Psoas muscle (tissue), 8 donors: ENCODE measurements around the gene ZNF26. TPM values are rescaled to one million over a fixed set of nuclear protein-coding genes. Genes with fewer than 3 reads are reported as not detected.
"Not testable (repeated sequence)": the region's sequence is repeated elsewhere in the genome, so short reads cannot be mapped to it uniquely, and the experiment has no call there.

ENCODE experiments used
- ATAC-seq, 4 donors: fragments of 200-7000 bp; cut with Tn5 transposase; one replicate each; pipeline ENCODE4 v1.9.1; 2020; ENCODE audit warnings: moderate library complexity in 3 of 4, mild to moderate bottlenecking in 2 of 4
- DNase-seq, 2 donors: peaks; one replicate each; pipeline ENCODE4 v3.0.0-alpha.2; 2020
- H3K27ac ChIP-seq: fragments of 200-600 bp; one replicate; pipeline ENCODE4 v1.8.0; 2022
- H3K27me3 ChIP-seq, 3 donors: fragments of 200-600 bp in 1 of 3; one replicate each; pipeline versions ENCODE4 v1.6.1 to v1.8.0; 2013 to 2022; ENCODE audit warnings: low read length in 2 of 3, mild to moderate bottlenecking in 2 of 3, moderate library complexity in 1 of 3; ENCODE audit not compliant: insufficient read depth in 3 of 3
- H3K36me3 ChIP-seq, 2 donors: fragments of 200-600 bp in 1 of 2; one replicate each; pipeline versions ENCODE4 v1.6.1 to v1.8.0; 2013 to 2022; ENCODE audit warnings: low read depth in 1 of 2, mild to moderate bottlenecking in 1 of 2, moderate library complexity in 1 of 2; ENCODE audit not compliant: insufficient read depth in 1 of 2
- H3K4me1 ChIP-seq: fragments of 200-600 bp; one replicate; pipeline ENCODE4 v1.8.0; 2022
- H3K4me3 ChIP-seq: fragments of 200-600 bp; one replicate; pipeline ENCODE4 v1.8.0; 2022; ENCODE audit warnings: mild to moderate bottlenecking
- H3K9me3 ChIP-seq: fragments of 200-600 bp; one replicate; pipeline ENCODE4 v1.8.0; 2022
- WGBS, 3 donors: extraction: QIAGEN DNeasy Blood & Tissue Kit; methylation state at CpG; one replicate each; pipeline versions ENCODE4 v1.1.6 to v1.1.7; 2013; 5-methylcytosine and 5-hydroxymethylcytosine counted together
- intact Hi-C, 2 donors: fragments of 100-400 bp; cut with DNase I; formaldehyde crosslinking; loops; one replicate each; pipeline versions ENCODE4 v1.11.0 to v1.14.2; 2022
- long read RNA-seq, 2 donors: library from polyadenylated mRNA; unstranded; transcript quantifications; one replicate each; pipeline ENCODE4 v2.0.0, GENCODE V29; 2021
- polyA plus RNA-seq, 3 donors: library from polyadenylated mRNA; stranded (reverse); fragments of 200-250 nt; gene quantifications; one replicate each; pipeline ENCODE4 v1.2.3, GENCODE V29; 2013
- total RNA-seq, 4 donors: library from RNA; stranded (reverse); fragmentation: NEBNext Ultra II Directional in 2 of 4; extraction: Animal tissue kit (Norgen Biotek cat#: 25700) in 2 of 4; gene quantifications; one replicate each; pipeline versions ENCODE4 v1.2.1 to v1.2.4, GENCODE V29; 2021 to 2023
- TF ChIP-seq, protein P1 (sequence below): fragments of 200-600 bp; IDR thresholded peaks from one replicate; pipeline ENCODE4 v1.8.0; 2022; ENCODE audit warnings: antibody characterized with exemption
- donor health status: healthy with polysubstance abuse.
- donor health status: DM: no; HTN: no; CAD: no; lungs with moderate emphysema.
- donor health status: Bipolar disorder and iron deficiency.
- donor health status: healthy.
- donor health status: DM: yes; HTN: yes; CAD: no.
- donor health status: DM: no; HTN: no; CAD: no.
- donor health status: DM: no; HTN: no; CAD: no.
- donor health status: DM: yes; HTN: yes; CAD: no.

The ZNF26 gene, protein sequence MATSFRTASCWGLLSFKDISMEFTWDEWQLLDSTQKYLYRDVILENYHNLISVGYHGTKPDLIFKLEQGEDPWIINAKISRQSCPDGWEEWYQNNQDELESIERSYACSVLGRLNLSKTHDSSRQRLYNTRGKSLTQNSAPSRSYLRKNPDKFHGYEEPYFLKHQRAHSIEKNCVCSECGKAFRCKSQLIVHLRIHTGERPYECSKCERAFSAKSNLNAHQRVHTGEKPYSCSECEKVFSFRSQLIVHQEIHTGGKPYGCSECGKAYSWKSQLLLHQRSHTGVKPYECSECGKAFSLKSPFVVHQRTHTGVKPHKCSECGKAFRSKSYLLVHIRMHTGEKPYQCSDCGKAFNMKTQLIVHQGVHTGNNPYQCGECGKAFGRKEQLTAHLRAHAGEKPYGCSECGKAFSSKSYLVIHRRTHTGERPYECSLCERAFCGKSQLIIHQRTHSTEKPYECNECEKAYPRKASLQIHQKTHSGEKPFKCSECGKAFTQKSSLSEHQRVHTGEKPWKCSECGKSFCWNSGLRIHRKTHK
- total RNA-seq (1 to 10 TPM; 2.9 to 3.9 (median 3.3) TPM), polyA plus RNA-seq (1 to 10 TPM; 1.4 to 4.0 (median 2.1) TPM)
- long read RNA-seq, donor 1, full-length matches to known transcripts, result 1 of 1 reads
- long read RNA-seq, donor 1, partial matches to known transcripts, result 0 of 1 reads
- long read RNA-seq, donor 1, other reads (novel, unspliced or antisense), result 0 of 1 reads
- long read RNA-seq, donor 2, full-length matches to known transcripts, result 5 of 8 reads
- long read RNA-seq, donor 2, partial matches to known transcripts, result 0 of 8 reads
- long read RNA-seq, donor 2, other reads (novel, unspliced or antisense), result 3 of 8 reads

DNA sequence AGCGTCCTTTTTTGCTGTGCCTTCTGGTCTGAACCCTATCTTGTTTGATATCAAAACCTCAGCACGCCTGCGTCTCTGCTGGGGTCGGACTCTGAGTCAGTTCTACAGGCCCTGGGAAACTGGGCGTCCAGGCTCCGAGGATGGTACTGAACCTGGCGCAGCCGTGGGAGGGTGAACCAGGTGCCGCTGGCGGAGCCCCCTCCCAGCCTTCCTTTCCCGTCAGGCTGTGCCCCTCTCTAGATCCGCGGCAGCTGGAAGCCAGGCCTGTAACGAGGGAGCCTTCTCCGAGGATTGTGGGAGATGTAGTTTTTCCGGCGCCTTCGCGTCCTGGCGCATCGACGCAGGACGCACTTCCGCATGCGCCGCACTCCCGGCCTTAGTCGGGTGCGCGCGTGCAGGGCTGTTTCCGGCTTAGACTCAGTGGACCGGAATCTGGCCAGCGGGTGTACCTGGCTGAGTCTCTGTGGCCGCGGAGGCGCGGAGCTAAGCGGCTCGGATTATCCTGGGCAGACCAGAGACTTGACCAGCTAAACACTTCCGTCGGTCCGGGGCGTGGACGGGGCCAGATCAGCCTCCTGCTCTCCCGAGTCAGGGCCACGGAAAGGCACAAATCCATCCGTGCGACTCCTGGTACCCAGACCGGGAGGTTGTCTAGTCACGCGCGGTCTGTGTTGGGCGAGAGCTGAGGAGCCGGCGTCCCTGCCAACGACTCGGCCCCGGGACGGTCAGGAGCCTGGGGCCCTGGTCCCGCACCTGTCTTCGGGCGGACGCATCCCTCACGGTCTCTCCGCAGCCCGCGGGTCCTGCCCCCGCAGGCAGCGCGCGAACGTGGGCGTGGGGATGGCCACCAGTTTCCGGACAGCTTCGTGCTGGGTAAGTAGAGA is at the start of gene ZNF26:
TSS of gene ZNF26 (plus strand) at position 367 of the 884 bp plus-strand sequence. CDS start at position 841, 474 bp downstream.
- peak; percentile 91 to 94 for DNase-seq
- H3K36me3 ChIP-seq, result peaks cover 0 to 10% of the 10 kb centered on the region in 2 donors
- peak; percentile 100 for ATAC-seq
- peak within 1 kb of the TSS; percentile 96 for H3K4me3 ChIP-seq
- TF ChIP-seq, protein P1, sequence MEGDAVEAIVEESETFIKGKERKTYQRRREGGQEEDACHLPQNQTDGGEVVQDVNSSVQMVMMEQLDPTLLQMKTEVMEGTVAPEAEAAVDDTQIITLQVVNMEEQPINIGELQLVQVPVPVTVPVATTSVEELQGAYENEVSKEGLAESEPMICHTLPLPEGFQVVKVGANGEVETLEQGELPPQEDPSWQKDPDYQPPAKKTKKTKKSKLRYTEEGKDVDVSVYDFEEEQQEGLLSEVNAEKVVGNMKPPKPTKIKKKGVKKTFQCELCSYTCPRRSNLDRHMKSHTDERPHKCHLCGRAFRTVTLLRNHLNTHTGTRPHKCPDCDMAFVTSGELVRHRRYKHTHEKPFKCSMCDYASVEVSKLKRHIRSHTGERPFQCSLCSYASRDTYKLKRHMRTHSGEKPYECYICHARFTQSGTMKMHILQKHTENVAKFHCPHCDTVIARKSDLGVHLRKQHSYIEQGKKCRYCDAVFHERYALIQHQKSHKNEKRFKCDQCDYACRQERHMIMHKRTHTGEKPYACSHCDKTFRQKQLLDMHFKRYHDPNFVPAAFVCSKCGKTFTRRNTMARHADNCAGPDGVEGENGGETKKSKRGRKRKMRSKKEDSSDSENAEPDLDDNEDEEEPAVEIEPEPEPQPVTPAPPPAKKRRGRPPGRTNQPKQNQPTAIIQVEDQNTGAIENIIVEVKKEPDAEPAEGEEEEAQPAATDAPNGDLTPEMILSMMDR, result no peak
- peaks cover 6% of the 10 kb centered on the region for H3K4me1 ChIP-seq
- peaks cover 38% of the 10 kb centered on the region for H3K9me3 ChIP-seq
- peak within 1 kb of the TSS; percentile 92 for H3K27ac ChIP-seq
- WGBS, 3 donors, result 0% methylated on average over 73 to 76 of the region's 76 CpGs
- H3K27me3 ChIP-seq, result no peaks in the 10 kb centered on the region
- intact Hi-C loops, result loop anchor here (2.0 to 10.0 kb wide), 7 partner anchors 29 to 161 kb away; partner anchors contain the start of genes ZNF10 (in 2 of the 2), ZNF84 (in 2 of the 2), ZNF891 (in 2 of the 2) and GOLGA3 (in 1 of the 2)

DNA sequence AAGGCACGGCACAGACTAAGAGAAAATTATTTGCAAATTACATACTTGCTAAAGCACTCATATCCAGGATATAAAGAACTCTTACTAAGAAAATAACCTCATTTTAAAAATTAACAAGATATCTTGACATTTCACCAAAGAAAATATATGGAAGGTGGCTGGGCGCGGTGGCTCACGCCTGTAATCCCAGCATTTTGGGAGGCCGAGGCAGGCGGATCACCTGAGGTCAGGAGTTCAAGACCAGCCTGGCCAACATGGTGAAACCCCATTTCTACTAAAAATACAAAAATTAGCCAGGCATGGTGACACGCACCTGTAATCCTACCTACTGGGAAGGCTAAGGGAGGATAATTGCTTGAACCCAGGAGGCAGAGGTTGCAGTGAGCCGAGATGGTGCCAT is 49.2 kb upstream of the ZNF26 start:
- 95 to 99% (median 98%) methylated on average over 8 of the region's 8 CpGs for WGBS, 3 donors
- ATAC-seq, H3K27me3 ChIP-seq, H3K4me3 ChIP-seq, H3K4me1 ChIP-seq, DNase-seq, H3K27ac ChIP-seq, intact Hi-C loops: not testable (repeated sequence)
- Histone ChIP-seq H3K36me3 (peaks cover 30 to 40% of the 10 kb centered on the region in 2 donors), H3K9me3 (peaks cover 60% of the 10 kb centered on the region)

DNA sequence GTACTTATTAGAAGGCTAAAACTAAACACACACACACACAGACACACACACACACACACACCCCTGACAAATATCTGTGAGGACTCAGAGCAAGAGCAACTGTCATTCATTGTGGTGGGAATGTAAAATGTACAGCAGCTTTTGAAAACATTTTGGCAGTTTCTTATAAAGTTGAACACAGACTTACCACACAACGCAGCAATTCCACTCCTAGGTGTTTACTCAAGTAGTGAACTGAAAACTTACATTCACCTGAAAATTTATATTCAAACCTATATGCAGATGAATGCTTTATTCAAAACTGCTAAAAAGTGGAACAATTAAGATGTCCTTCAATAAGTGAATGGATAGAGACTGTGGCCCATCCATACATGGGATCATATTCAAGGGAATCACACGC is 48.7 kb upstream of the ZNF26 start:
- DNase-seq (no peak), ATAC-seq (no peak)
- Histone ChIP-seq H3K36me3 (peaks cover 32 to 40% of the 10 kb centered on the region in 2 donors), H3K4me3 (no peak overlapping the region), H3K9me3 (peaks cover 61% of the 10 kb centered on the region), H3K27ac (no peak overlapping the region), H3K4me1 (no peaks in the 10 kb centered on the region), H3K27me3 (no peaks in the 10 kb centered on the region)
- 99 to 100% (median 99%) methylated on average over 2 of the region's 2 CpGs for WGBS, 3 donors
- intact Hi-C loops, result no loop called here
- TF ChIP-seq, protein P1, result no peak

DNA sequence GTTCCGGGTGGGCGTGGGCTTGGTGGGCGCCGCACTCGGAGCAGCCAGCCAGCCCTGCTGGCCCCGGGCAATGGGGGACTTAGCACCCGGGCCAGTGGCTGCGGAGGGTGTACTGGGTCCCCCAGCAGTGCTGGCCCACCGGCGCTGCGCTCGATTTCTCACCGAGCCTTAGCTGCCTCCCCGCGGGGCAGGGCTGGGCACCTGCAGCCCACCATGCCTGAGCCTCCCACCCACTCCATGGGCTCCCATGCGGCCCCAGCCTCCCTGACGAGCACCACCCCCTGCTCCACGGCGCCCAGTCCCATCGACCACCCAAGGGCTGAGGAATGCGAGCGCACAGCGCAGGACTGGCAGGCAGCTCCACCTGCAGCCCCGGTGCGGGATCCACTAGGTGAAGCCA is 47.4 kb upstream of the ZNF26 start:
- Histone ChIP-seq H3K36me3 (peaks cover 31 to 40% of the 10 kb centered on the region in 2 donors), H3K9me3 (peaks cover 60% of the 10 kb centered on the region)
- H3K4me3 ChIP-seq, H3K27ac ChIP-seq, DNase-seq, H3K4me1 ChIP-seq, intact Hi-C loops, ATAC-seq, H3K27me3 ChIP-seq: not testable (repeated sequence)
- WGBS, 3 donors, result 93 to 97% (median 96%) methylated on average over 9 to 25 of the region's 25 CpGs

DNA sequence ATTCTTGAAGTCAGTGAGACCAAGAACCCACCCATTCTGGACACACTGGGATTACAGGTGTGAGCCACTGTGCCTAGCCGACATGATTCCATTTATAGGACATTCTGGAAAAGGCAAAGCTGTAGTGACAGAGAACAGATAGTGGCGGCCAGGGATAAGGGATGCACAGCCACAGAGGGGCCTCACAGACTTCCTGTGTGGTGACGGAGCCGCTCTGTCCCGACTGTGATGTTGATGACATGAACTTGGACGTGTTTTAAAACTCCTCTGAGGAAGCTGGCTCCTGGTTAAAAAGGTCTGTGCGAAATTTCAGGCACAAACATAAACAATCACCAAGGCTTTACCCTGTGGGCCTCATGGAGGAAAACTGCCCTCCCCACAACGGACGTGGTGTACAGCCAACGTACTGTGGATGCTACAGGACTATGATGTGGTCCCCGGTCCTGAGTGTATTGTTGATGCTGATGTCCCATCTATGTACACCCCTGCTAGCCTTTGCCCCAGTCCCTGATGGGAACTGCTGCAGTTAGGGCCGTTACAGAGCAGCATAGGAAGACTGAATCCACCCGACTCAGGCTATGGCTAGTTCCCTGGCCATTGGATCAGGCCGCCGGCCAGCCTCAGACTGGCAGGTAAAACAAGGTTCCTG is 46.0 kb upstream of the ZNF26 start:
- peaks cover 31 to 54% of the 10 kb centered on the region in 2 donors for H3K36me3 ChIP-seq

More for the DNA sequence above, 46.0 kb upstream of the ZNF26 start:
- H3K27me3 ChIP-seq, result no peaks in the 10 kb centered on the region
- ATAC-seq (no peak), DNase-seq (no peak)
- TF ChIP-seq, protein P1, result no peak
- no peak overlapping the region for H3K4me3 ChIP-seq
- no peaks in the 10 kb centered on the region for H3K4me1 ChIP-seq
- no peak overlapping the region for H3K27ac ChIP-seq
- WGBS, 3 donors, result 96 to 98% (median 96%) methylated on average over 15 of the region's 15 CpGs
- peaks cover 63% of the 10 kb centered on the region for H3K9me3 ChIP-seq
- intact Hi-C loops, result no loop called here
